ENCODE results near the gene PRPF19. TPM values are rescaled to one million over a fixed set of nuclear protein-coding genes. Genes with fewer than 3 reads are reported as not detected.

PRPF19 gene
- total RNA-seq, 1 donor from 2014 or later = 34.5 TPM

- TF ChIP-seq EZH2phosphoT487 (IDR thresholded peaks at IDR 0.05) = no peak
- no peak for TF ChIP-seq EZH2 (IDR thresholded peaks at IDR 0.05)
- TF ChIP-seq CTCF (IDR thresholded peaks at IDR 0.05) = no peak
- H3K79me2 ChIP-seq (ENCODE audit: low read depth) = no peaks in the 10 kb centered on the region
- no peak overlapping the region for H3K9ac ChIP-seq
- no peak overlapping the region for H3K27ac ChIP-seq
- no peaks in the 10 kb centered on the region for H3K9me3 Mint-ChIP-seq
- H3K4me3 Mint-ChIP-seq = no peak overlapping the region
- no peaks in the 10 kb centered on the region for H3K27me3 ChIP-seq
- H3K4me2 ChIP-seq = no peak overlapping the region
- DNase-seq (ENCODE audit: low spot score) = no peak
- H3F3A ChIP-seq (ENCODE audit: low read depth) = peaks cover 4% of the 10 kb centered on the region
- no peaks in the 10 kb centered on the region for H3K9me3 ChIP-seq (ENCODE audit: low read depth)
- H4K20me1 ChIP-seq (ENCODE audit: low read depth) = peaks cover 15% of the 10 kb centered on the region
- H3K4me1 ChIP-seq = peaks cover 8% of the 10 kb centered on the region
- no peaks in the 10 kb centered on the region for H3K36me3 ChIP-seq
- no peak overlapping the region for H3K4me3 ChIP-seq
- peak overlapping the region; percentile 25 for H3K27ac Mint-ChIP-seq
- H3K27me3 Mint-ChIP-seq (ENCODE audit: insufficient read depth, low read depth) = peaks cover 11% of the 10 kb centered on the region
- H3K36me3 Mint-ChIP-seq = peaks cover 11% of the 10 kb centered on the region
- H2AFZ ChIP-seq (replicated peaks) = no peak overlapping the region
- H3K4me1 Mint-ChIP-seq = peaks cover 16% of the 10 kb centered on the region
Observed at GRCh38 chr11:60936467-60937143, 30.2 kb upstream of the PRPF19 start.

- no peak overlapping the region for H3K9ac ChIP-seq
- no peak for DNase-seq (ENCODE audit: low spot score)
- peaks cover 4% of the 10 kb centered on the region for H3F3A ChIP-seq (ENCODE audit: low read depth)
- H3K4me1 ChIP-seq = peaks cover 8% of the 10 kb centered on the region
- Mint-ChIP-seq H3K27me3 (ENCODE audit: insufficient read depth, low read depth) (peaks cover 11% of the 10 kb centered on the region), H3K4me1 (peaks cover 16% of the 10 kb centered on the region), H3K9me3 (no peaks in the 10 kb centered on the region), H3K4me3 (no peak overlapping the region), H3K36me3 (peaks cover 12% of the 10 kb centered on the region), H3K27ac (no peak overlapping the region)
- no peaks in the 10 kb centered on the region for H3K79me2 ChIP-seq (ENCODE audit: low read depth)
- no peak overlapping the region for H3K4me2 ChIP-seq
- no peaks in the 10 kb centered on the region for H3K9me3 ChIP-seq (ENCODE audit: low read depth)
- no peak overlapping the region for H3K27ac ChIP-seq
- no peak overlapping the region for H3K4me3 ChIP-seq
- peaks cover 15% of the 10 kb centered on the region for H4K20me1 ChIP-seq (ENCODE audit: low read depth)
- no peak for TF ChIP-seq EZH2 (IDR thresholded peaks at IDR 0.05)
- H2AFZ ChIP-seq (replicated peaks) = no peak overlapping the region
- no peaks in the 10 kb centered on the region for H3K36me3 ChIP-seq
- H3K27me3 ChIP-seq = no peaks in the 10 kb centered on the region
Observed at GRCh38 chr11:60935676-60936442, 29.5 kb upstream of the PRPF19 start.

GRCh38 chr11:60934790-60935605 lies 28.6 kb upstream of the PRPF19 start:
- no peak overlapping the region for H3K27ac ChIP-seq
- no peak overlapping the region for H3K4me3 Mint-ChIP-seq
- H4K20me1 ChIP-seq (ENCODE audit: low read depth) = peaks cover 15% of the 10 kb centered on the region
- peaks cover 8% of the 10 kb centered on the region for H3K4me1 ChIP-seq
- no peaks in the 10 kb centered on the region for H3K36me3 ChIP-seq
- no peak overlapping the region for H3K4me2 ChIP-seq
- TF ChIP-seq EZH2 (IDR thresholded peaks at IDR 0.05) = no peak
- no peak for TF ChIP-seq CTCF (IDR thresholded peaks at IDR 0.05)
- TF ChIP-seq EZH2phosphoT487 (IDR thresholded peaks at IDR 0.05) = no peak
- no peaks in the 10 kb centered on the region for H3K9me3 Mint-ChIP-seq
- H3K79me2 ChIP-seq (ENCODE audit: low read depth) = no peaks in the 10 kb centered on the region
- no peak overlapping the region for H2AFZ ChIP-seq (replicated peaks)
- H3K27me3 Mint-ChIP-seq (ENCODE audit: insufficient read depth, low read depth) = peaks cover 10% of the 10 kb centered on the region
- peaks cover 13% of the 10 kb centered on the region for H3K36me3 Mint-ChIP-seq
- no peak for DNase-seq (ENCODE audit: low spot score)
- H3K27ac Mint-ChIP-seq = no peak overlapping the region
- H3K9me3 ChIP-seq (ENCODE audit: low read depth) = no peaks in the 10 kb centered on the region
- peaks cover 4% of the 10 kb centered on the region for H3F3A ChIP-seq (ENCODE audit: low read depth)
- no peak overlapping the region for H3K9ac ChIP-seq
- H3K4me3 ChIP-seq = no peak overlapping the region
- H3K4me1 Mint-ChIP-seq = peaks cover 16% of the 10 kb centered on the region
- no peaks in the 10 kb centered on the region for H3K27me3 ChIP-seq

Data from neural progenitor cell (in vitro differentiated cells).